Gastroesophageal sphincter (tissue), 4 donors: ENCODE measurements around the gene SLC9A8. TPM values are rescaled to one million over a fixed set of nuclear protein-coding genes. Genes with fewer than 3 reads are reported as not detected.

Experiments used
- ATAC-seq: fragments of 150-250 bp; one replicate; pipeline ENCODE4 v1.9.1; 2016; ENCODE audit warnings: mild to moderate bottlenecking, moderate library complexity
- H3K27ac ChIP-seq, 4 donors: fragments of 200-600 bp; sonication (generic) in 3 of 4; 1 replicate in 3 of 4; 2 replicates in 1 of 4; pipeline ENCODE4 v1.5.1; 2016 to 2019
- H3K27me3 ChIP-seq: fragments of 200-600 bp; sonication (generic); one replicate; pipeline ENCODE4 v1.5.1; 2019
- H3K36me3 ChIP-seq, 2 donors: fragments of 200-600 bp; sonication (generic); one replicate each; pipeline ENCODE4 v1.5.1; 2019; ENCODE audit warnings: control low read depth in 1 of 2
- H3K4me1 ChIP-seq, 3 donors: fragments of 200-600 bp; sonication (generic); 1 replicate in 2 of 3; 2 replicates in 1 of 3; pipeline ENCODE4 v1.5.1; 2016 to 2019; ENCODE audit warnings: control low read depth in 2 of 3
- H3K4me3 ChIP-seq, 2 donors: fragments of 200-600 bp; sonication (generic); one replicate each; pipeline ENCODE4 v1.5.1; 2019; ENCODE audit warnings: mild to moderate bottlenecking in 1 of 2, moderate library complexity in 1 of 2
- H3K9me3 ChIP-seq, 3 donors: fragments of 200-600 bp; sonication (generic); one replicate each; pipeline ENCODE4 v1.5.1; 2017 to 2019; ENCODE audit warnings: control low read depth in 2 of 3
- EP300 ChIP-seq: sonication (generic); formaldehyde crosslinking; IDR thresholded peaks from one replicate; pipeline ENCODE4 v1.6.1; 2017; ENCODE audit warnings: antibody characterized with exemption, mild to moderate bottlenecking
- POLR2A ChIP-seq, 2 donors: fragments of 450-650 bp; IDR thresholded peaks; one replicate each; pipeline ENCODE4 v1.6.1; 2017; ENCODE audit warnings: antibody characterized with exemption in 2 of 2, mild to moderate bottlenecking in 2 of 2, moderate library complexity in 1 of 2
- POLR2AphosphoS5 ChIP-seq: sonication (generic); formaldehyde crosslinking; IDR thresholded peaks from one replicate; pipeline ENCODE4 v1.6.1; 2017; ENCODE audit warnings: antibody characterized with exemption
- WGBS, 2 donors: methylation state at CpG; one replicate each; pipeline ENCODE4 v1.1.5; 2018; ENCODE audit warnings: low coverage in 1 of 2; 5-methylcytosine and 5-hydroxymethylcytosine counted together
- total RNA-seq, 4 donors: library from RNA; depleted of rRNA; stranded (reverse); fragments of >200 nt; gene quantifications; one replicate each; pipeline ENCODE4 v1.1.0, GENCODE V29; 2016
- TF ChIP-seq, protein P1 (sequence below), 4 experiments: fragments of 200-600 bp in 2 of 4; fragments of 450-650 bp in 2 of 4; sonication (generic) in 1 of 4; IDR thresholded peaks; one replicate each; pipeline ENCODE4 v1.5.1; 2017 to 2019; ENCODE audit warnings: antibody characterized with exemption in 4 of 4, mild to moderate bottlenecking in 2 of 4, moderate library complexity in 2 of 4

The SLC9A8 gene
- total RNA-seq, 4 donors from 2014 or later: 4.7 to 9.3 (median 7.5) TPM

DNA sequence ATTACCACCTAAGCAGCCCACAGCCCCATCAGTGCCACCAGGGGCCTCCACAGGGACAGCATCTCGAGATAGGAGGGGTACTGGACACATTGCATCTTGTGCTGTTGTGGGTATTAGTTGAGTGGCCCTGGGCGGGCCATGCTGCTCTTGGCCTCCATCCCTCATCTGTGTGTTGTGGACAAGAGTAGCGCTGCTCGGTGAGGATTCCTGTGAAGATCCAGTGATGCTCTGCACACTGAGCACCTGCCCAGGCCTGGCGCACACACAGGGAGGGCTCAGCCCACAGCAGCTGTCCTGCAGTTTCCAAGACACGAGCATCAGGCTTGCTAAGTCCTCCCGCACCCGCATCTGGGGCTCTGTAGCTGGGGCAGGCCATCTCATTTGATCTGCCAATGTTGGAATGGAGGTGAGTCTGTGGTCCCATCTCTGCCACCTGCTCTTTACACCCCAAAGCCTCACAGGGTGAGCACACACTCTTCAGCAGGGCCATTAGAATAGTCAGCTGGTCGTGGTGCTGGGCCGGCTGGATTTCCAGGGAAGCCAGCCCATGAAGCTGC lies 70.7 kb downstream of the SLC9A8 start:
- Histone ChIP-seq H3K4me1 (peaks cover 0 to 34% (median 9%) of the 10 kb centered on the region in 3 donors), H3K4me3 (no peak overlapping the region), H3K36me3 (peaks cover 0 to 97% of the 10 kb centered on the region in 2 donors), H3K27ac (no peak overlapping the region), H3K27me3 (no peaks in the 10 kb centered on the region), H3K9me3 (no peaks in the 10 kb centered on the region)
- TF ChIP-seq, protein P1, sequence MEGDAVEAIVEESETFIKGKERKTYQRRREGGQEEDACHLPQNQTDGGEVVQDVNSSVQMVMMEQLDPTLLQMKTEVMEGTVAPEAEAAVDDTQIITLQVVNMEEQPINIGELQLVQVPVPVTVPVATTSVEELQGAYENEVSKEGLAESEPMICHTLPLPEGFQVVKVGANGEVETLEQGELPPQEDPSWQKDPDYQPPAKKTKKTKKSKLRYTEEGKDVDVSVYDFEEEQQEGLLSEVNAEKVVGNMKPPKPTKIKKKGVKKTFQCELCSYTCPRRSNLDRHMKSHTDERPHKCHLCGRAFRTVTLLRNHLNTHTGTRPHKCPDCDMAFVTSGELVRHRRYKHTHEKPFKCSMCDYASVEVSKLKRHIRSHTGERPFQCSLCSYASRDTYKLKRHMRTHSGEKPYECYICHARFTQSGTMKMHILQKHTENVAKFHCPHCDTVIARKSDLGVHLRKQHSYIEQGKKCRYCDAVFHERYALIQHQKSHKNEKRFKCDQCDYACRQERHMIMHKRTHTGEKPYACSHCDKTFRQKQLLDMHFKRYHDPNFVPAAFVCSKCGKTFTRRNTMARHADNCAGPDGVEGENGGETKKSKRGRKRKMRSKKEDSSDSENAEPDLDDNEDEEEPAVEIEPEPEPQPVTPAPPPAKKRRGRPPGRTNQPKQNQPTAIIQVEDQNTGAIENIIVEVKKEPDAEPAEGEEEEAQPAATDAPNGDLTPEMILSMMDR (IDR thresholded peaks at IDR 0.05): no peak
- TF ChIP-seq POLR2AphosphoS5 (no peak), EP300 (no peak), POLR2A (IDR thresholded peaks at IDR 0.05) (no peak)
- 80% methylated on average over 1 of the region's 10 CpGs; no CpG with 5 or more reads in 1 of the 2 donors for WGBS, 2 donors
- ATAC-seq: no peak

DNA sequence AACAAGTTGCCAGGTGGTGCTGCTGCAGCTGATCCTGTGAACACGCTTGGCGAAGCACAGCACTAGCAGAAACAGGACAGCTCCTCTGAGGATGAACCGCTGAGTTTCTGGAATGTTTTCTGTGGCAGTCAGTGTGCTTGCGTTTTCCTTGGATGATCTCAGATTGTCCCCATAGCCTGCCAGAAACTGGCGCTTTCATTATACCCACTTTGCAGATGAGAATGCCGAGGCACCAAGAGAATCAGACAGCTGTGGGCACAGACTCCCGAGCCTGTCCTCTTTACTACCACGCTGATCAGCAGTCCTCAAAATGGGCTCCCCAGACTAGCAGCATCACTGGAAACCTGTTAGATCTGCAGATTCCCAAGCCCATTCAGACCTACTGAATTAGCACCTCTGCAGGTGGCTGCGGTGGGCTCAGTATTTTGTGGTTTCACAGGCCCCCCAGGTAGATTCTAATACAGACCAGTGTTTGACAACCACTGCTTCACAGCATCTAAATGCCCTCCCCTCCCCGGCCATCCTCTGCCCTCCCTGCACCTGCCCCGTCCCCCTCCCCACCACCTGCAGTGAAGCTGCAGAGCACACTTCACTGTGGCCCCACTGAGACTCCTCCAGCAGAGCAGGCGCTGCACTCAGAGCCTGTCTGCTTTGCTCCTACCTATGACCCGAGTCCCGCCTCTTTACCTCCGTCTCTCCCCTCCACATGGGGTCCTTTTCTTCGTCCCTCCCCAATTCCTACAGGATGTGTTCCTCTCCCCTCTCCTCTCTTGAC lies 73.1 kb downstream of the SLC9A8 start:
- no peak for ATAC-seq
- Histone ChIP-seq H3K9me3 (no peaks in the 10 kb centered on the region), H3K27ac (peak overlapping the region in 2 of 4 donors; percentile 20 to 61), H3K27me3 (no peaks in the 10 kb centered on the region), H3K4me3 (no peak overlapping the region), H3K36me3 (peaks cover 0 to 90% of the 10 kb centered on the region in 2 donors), H3K4me1 (peaks cover 0 to 46% (median 9%) of the 10 kb centered on the region in 3 donors)
- 90 to 95% methylated on average over 2 to 8 of the region's 16 CpGs for WGBS, 2 donors
- TF ChIP-seq POLR2A (IDR thresholded peaks at IDR 0.05): no peak
- no peak for TF ChIP-seq EP300
- TF ChIP-seq, protein P1 (IDR thresholded peaks at IDR 0.05): no peak
- TF ChIP-seq POLR2AphosphoS5: no peak

DNA sequence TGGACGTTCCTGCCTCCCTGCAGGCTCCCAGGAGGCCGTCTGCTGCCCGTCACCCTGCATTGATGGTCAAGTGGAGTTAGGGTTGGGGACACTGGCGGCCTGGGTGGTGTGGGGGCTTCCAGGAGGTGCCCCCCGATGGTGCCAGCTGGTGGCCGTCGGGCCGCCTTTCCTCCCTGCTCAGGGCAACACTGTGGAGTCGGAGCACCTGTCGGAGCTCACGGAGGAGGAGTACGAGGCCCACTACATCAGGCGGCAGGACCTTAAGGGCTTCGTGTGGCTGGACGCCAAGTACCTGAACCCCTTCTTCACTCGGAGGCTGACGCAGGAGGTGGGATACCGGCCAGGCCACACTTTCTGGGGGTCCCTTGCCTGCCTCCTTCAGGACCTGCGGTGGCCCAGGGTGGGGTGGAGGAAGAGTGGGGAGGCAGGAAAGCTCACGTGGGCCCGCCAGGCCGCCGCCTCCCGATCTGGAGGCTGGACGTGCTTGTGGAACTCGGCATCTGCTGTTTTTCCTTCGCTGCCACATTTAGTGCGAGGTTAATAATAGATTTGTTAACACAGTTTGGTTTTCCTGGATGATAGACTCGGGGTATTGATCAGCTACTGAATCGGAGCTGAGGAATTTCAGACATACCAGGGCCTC lies 74.1 kb downstream of the SLC9A8 start:
- H3K9me3 ChIP-seq: no peaks in the 10 kb centered on the region
- H3K4me1 ChIP-seq: peaks cover 0 to 54% (median 9%) of the 10 kb centered on the region in 3 donors
- 66 to 69% methylated on average over 8 to 10 of the region's 30 CpGs for WGBS, 2 donors
- TF ChIP-seq, protein P1 (IDR thresholded peaks at IDR 0.05): no peak
- no peak for TF ChIP-seq POLR2AphosphoS5
- no peak for TF ChIP-seq POLR2A (IDR thresholded peaks at IDR 0.05)
- TF ChIP-seq EP300: no peak
- no peaks in the 10 kb centered on the region for H3K27me3 ChIP-seq
- peak overlapping the region in 3 of 4 donors; percentile 20 to 61 (median 56) for H3K27ac ChIP-seq
- ATAC-seq: no peak
- no peak overlapping the region for H3K4me3 ChIP-seq
- peaks cover 0 to 82% of the 10 kb centered on the region in 2 donors for H3K36me3 ChIP-seq

DNA sequence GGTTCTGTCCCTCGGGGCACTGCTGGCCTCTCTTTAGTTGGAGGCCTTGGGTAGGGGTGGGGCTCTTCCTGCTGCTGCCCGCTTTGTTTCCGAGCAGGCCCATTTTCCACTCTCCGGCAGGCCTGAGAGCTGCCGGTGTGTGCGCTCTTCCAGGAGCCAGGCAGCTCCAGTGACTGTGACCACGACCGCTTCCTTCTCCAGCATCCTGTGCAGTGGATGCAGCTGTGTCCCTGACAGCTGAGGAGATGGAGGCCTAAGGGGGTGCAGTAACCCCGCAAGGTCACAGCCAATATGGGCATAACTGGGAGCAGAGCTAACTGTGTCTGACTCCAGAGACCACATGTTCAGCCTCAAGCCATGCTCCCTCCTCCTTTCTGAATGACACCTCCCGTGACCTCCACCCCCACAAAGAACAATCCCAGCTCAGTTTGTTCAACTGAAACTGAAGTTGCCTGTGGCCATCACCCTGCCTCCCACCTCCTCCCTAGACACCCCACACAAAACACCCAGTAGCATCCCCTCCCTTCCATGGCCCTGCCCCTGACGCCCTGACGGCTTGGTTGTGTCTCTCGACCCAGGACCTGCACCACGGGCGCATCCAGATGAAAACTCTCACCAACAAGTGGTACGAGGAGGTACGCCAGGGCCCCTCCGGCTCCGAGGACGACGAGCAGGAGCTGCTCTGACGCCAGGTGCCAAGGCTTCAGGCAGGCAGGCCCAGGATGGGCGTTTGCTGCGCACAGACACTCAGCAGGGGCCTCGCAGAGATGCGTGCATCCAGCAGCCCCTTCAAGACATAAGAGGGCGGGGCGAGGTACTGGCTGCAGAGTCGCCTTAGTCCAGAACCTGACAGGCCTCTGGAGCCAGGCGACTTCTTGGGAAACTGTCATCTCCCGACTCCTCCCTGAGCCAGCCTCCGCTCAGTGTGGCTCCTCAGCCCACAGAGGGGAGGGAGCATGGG lies 74.9 kb downstream of the SLC9A8 start:
- H3K4me1 ChIP-seq: peaks cover 0 to 59% (median 9%) of the 10 kb centered on the region in 3 donors
- no peak overlapping the region for H3K4me3 ChIP-seq
- TF ChIP-seq POLR2AphosphoS5: no peak
- no peak for TF ChIP-seq EP300
- peaks cover 0 to 73% of the 10 kb centered on the region in 2 donors for H3K36me3 ChIP-seq
- peak overlapping the region in 3 of 4 donors; percentile 20 to 61 (median 56) for H3K27ac ChIP-seq
- ATAC-seq: peak; percentile 53
- H3K9me3 ChIP-seq: no peaks in the 10 kb centered on the region
- H3K27me3 ChIP-seq: no peaks in the 10 kb centered on the region
- 20 to 57% methylated on average over 1 of the region's 32 CpGs for WGBS, 2 donors
